ENCODE results near the gene HRG. TPM values are rescaled to one million over a fixed set of nuclear protein-coding genes. Genes with fewer than 3 reads are reported as not detected.
"Not testable (repeated sequence)": the region's sequence is repeated elsewhere in the genome, so short reads cannot be mapped to it uniquely, and the experiment has no call there.

Gene HRG
- total RNA-seq, 3 donors from 2014 or later, result not detected

DNA sequence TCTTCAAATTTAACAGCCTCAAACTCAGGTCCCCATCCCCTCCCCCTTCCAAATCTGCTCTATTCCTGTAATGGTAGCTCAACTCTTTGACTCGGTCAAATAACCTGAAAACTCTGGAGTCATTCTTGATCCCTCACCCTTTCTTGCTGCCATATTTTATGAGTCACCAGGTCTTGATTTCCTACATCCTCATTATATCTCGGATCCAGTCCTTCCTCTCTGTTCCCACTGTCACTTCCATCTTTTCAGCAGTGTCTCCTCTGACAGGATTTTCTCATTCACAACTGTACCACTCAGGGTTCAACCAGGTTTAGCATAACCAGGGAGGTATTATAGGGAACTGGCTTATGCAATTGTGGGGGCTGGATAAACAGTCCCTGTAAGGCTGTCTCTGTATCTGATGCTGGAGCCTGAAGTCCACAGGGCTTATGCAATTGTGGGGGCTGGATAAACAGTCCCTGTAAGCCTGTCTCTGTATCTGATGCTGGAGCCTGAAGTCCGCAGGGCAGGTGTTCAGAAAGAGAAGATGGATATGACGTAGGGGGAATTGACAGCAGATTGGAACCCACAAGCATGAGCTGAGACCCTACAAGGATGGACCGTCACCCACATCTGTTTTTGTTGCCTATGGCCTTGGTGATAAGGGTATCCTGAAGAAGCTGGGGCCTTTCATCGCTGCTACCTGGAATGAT is 34.7 kb upstream of the HRG start:
- TF ChIP-seq, protein P1, sequence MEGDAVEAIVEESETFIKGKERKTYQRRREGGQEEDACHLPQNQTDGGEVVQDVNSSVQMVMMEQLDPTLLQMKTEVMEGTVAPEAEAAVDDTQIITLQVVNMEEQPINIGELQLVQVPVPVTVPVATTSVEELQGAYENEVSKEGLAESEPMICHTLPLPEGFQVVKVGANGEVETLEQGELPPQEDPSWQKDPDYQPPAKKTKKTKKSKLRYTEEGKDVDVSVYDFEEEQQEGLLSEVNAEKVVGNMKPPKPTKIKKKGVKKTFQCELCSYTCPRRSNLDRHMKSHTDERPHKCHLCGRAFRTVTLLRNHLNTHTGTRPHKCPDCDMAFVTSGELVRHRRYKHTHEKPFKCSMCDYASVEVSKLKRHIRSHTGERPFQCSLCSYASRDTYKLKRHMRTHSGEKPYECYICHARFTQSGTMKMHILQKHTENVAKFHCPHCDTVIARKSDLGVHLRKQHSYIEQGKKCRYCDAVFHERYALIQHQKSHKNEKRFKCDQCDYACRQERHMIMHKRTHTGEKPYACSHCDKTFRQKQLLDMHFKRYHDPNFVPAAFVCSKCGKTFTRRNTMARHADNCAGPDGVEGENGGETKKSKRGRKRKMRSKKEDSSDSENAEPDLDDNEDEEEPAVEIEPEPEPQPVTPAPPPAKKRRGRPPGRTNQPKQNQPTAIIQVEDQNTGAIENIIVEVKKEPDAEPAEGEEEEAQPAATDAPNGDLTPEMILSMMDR (IDR thresholded peaks at IDR 0.05), result no peak
- no peak for TF ChIP-seq POLR2AphosphoS5 (IDR thresholded peaks at IDR 0.05)
- TF ChIP-seq POLR2A (IDR thresholded peaks at IDR 0.05), result no peak
- no peak for DNase-seq (ENCODE audit: low spot score in 2 of 2)
- intact Hi-C loops (cut with DNase I; ENCODE audit: low total_unique reads), result no loop called here
- Histone ChIP-seq H3K36me3 (no peaks in the 10 kb centered on the region), H3K27ac (no peak overlapping the region), H3K4me1 (no peaks in the 10 kb centered on the region), H3K27me3 (no peaks in the 10 kb centered on the region), H3K9me3 (no peaks in the 10 kb centered on the region), H3K4me3 (no peak overlapping the region)

GRCh38 chr3:186633481-186633880 is 32.3 kb upstream of the HRG start:
- Histone ChIP-seq H3K4me3 (no peak overlapping the region), H3K4me1 (no peaks in the 10 kb centered on the region), H3K9me3 (no peaks in the 10 kb centered on the region), H3K27ac (no peak overlapping the region), H3K27me3 (no peaks in the 10 kb centered on the region), H3K36me3 (no peaks in the 10 kb centered on the region)
- no peak for DNase-seq (ENCODE audit: low spot score in 2 of 2)
- intact Hi-C loops (cut with DNase I; ENCODE audit: low total_unique reads), result no loop called here
- TF ChIP-seq POLR2A (IDR thresholded peaks at IDR 0.05) (no peak), POLR2AphosphoS5 (IDR thresholded peaks at IDR 0.05) (no peak)
- TF ChIP-seq, protein P1 (IDR thresholded peaks at IDR 0.05), result no peak

- H3K4me3 ChIP-seq; H3K27me3 ChIP-seq; intact Hi-C loops (cut with DNase I; ENCODE audit: low total_unique reads); H3K9me3 ChIP-seq; H3K36me3 ChIP-seq; H3K27ac ChIP-seq; H3K4me1 ChIP-seq; DNase-seq (ENCODE audit: low spot score in 2 of 2): not testable (repeated sequence)
These were observed 31.6 kb upstream of the HRG start for GRCh38 chr3:186634207-186634606.

GRCh38 chr3:186635532-186635931 is 30.3 kb upstream of the HRG start:
- Histone ChIP-seq H3K4me3 (no peak overlapping the region), H3K9me3 (no peaks in the 10 kb centered on the region), H3K27me3 (no peaks in the 10 kb centered on the region), H3K4me1 (no peaks in the 10 kb centered on the region), H3K36me3 (no peaks in the 10 kb centered on the region), H3K27ac (no peak overlapping the region)
- no peak for DNase-seq (ENCODE audit: low spot score in 2 of 2)
- intact Hi-C loops (cut with DNase I; ENCODE audit: low total_unique reads), result no loop called here
- TF ChIP-seq, protein P1 (IDR thresholded peaks at IDR 0.05), result no peak
- TF ChIP-seq POLR2A (IDR thresholded peaks at IDR 0.05) (no peak), POLR2AphosphoS5 (IDR thresholded peaks at IDR 0.05) (no peak)

GRCh38 chr3:186636536-186636935 is 29.3 kb upstream of the HRG start:
- Histone ChIP-seq H3K4me3 (no peak overlapping the region), H3K4me1 (peaks cover 0 to under 1% of the 10 kb centered on the region in 2 donors), H3K36me3 (no peaks in the 10 kb centered on the region), H3K9me3 (no peaks in the 10 kb centered on the region), H3K27ac (no peak overlapping the region), H3K27me3 (no peaks in the 10 kb centered on the region)
- TF ChIP-seq, protein P1 (IDR thresholded peaks at IDR 0.05), result no peak
- TF ChIP-seq POLR2A (IDR thresholded peaks at IDR 0.05), result no peak
- intact Hi-C loops (cut with DNase I; ENCODE audit: low total_unique reads), result no loop called here
- no peak for DNase-seq (ENCODE audit: low spot score in 2 of 2)

DNA sequence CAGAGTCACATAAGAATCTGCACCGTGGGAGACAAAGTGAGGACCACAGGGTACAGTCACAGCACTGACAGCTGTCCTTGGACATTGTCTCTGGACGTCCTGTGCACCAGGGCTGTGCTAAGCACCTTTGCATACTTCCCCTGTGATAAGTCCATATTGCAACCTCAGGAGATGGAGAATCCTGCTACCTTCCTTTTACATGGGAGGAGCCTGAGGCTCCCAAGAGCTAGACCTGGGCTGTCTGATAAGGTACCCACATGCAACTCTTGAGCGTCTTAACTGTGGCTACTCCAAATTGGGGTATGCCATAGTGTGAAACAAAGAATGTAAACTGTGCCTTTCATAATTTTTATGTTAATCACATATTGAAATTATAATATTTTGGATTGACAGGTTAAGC is 28.1 kb upstream of the HRG start:
- Histone ChIP-seq H3K36me3 (no peaks in the 10 kb centered on the region), H3K4me1 (peaks cover 0 to 6% of the 10 kb centered on the region in 2 donors), H3K27ac (no peak overlapping the region), H3K9me3 (no peaks in the 10 kb centered on the region), H3K27me3 (no peaks in the 10 kb centered on the region), H3K4me3 (no peak overlapping the region)
- TF ChIP-seq, protein P1 (IDR thresholded peaks at IDR 0.05), result no peak
- no peak for TF ChIP-seq POLR2AphosphoS5 (IDR thresholded peaks at IDR 0.05)
- no peak for TF ChIP-seq POLR2A (IDR thresholded peaks at IDR 0.05)
- intact Hi-C loops (cut with DNase I; ENCODE audit: low total_unique reads), result no loop called here
- no peak for DNase-seq (ENCODE audit: low spot score in 2 of 2)
